Adrenal gland (tissue), 12 donors: ENCODE measurements around the gene GRM8. TPM values are rescaled to one million over a fixed set of nuclear protein-coding genes. Genes with fewer than 3 reads are reported as not detected.

Experiments
- DNase-seq, 7 donors: peaks; one replicate each; pipeline ENCODE4 v3.0.0-alpha.2; 2019 to 2020
- H3K27ac ChIP-seq, 5 donors: fragments of 200-600 bp; sonication (generic) in 4 of 5; 1 replicate in 3 of 5; 2 replicates in 2 of 5; pipeline versions ENCODE4 v1.5.1 to v1.8.0; 2016 to 2020; ENCODE audit warnings: mild to moderate bottlenecking in 1 of 5
- H3K27me3 ChIP-seq: fragments of 200-600 bp; 2 replicates; pipeline ENCODE4 v1.8.0; 2021
- H3K36me3 ChIP-seq, 2 donors: fragments of 200-600 bp; replicated peaks in 1 of 2; 1 replicate in 1 of 2; 2 replicates in 1 of 2; pipeline versions ENCODE4 v1.5.1 to v1.8.0; 2018 to 2022
- H3K4me1 ChIP-seq, 2 donors: fragments of 200-600 bp; replicated peaks in 1 of 2; 1 replicate in 1 of 2; 2 replicates in 1 of 2; pipeline versions ENCODE4 v1.5.1 to v1.8.0; 2018 to 2021
- H3K4me3 ChIP-seq, 4 donors: fragments of 200-600 bp; sonication (generic) in 3 of 4; one replicate each; pipeline ENCODE4 v1.5.1; 2016 to 2018
- H3K9me3 ChIP-seq, 3 donors: fragments of 200-600 bp; sonication (generic) in 1 of 3; replicated peaks in 1 of 3; 1 replicate in 2 of 3; 2 replicates in 1 of 3; pipeline versions ENCODE4 v1.5.1 to v1.8.0; 2016 to 2021
- POLR2A ChIP-seq, 2 donors: fragments of 450-650 bp; IDR thresholded peaks; one replicate each; pipeline ENCODE4 v1.6.1; 2017; ENCODE audit warnings: antibody characterized with exemption in 2 of 2, mild to moderate bottlenecking in 2 of 2, moderate library complexity in 1 of 2
- WGBS, 4 donors: extraction: QIAGEN DNeasy Blood & Tissue Kit in 2 of 4; methylation state at CpG; one replicate each; pipeline versions ENCODE4 v1.1.5 to v1.1.7; 2013 to 2017; 5-methylcytosine and 5-hydroxymethylcytosine counted together
- intact Hi-C, 2 donors: fragments of 100-400 bp; cut with DNase I; formaldehyde crosslinking; loops; one replicate each; pipeline versions ENCODE4 v1.14.1 to v1.15.0; 2022 to 2023
- polyA plus RNA-seq, 3 donors: library from polyadenylated mRNA; stranded (reverse); fragments of 200-250 nt in 2 of 3; fragments of 350-450 nt in 1 of 3; fragmentation: Illumina TruSeq in 1 of 3; extraction: RNeasy Lipid Tissue Mini Kit (QIAGEN cat#74804) in 1 of 3; gene quantifications; one replicate each; pipeline ENCODE4 v1.2.3, GENCODE V29; 2013 to 2014
- total RNA-seq, 9 donors: library from RNA; depleted of rRNA in 4 of 9; stranded (reverse); fragments of >200 nt in 4 of 9; fragments of 120-200 nt in 1 of 9; fragmentation: NEBNext Ultra II Directional in 1 of 9; extraction: Animal tissue kit (Norgen Biotek cat#: 25700) in 1 of 9; gene quantifications; one replicate each; pipeline versions ENCODE4 v1.1.0 to v1.2.4, GENCODE V29; 2013 to 2023
- TF ChIP-seq, protein P1 (sequence below), 6 experiments: fragments of 450-650 bp in 4 of 6; fragments of 200-600 bp in 2 of 6; sonication (generic) in 1 of 6; IDR thresholded peaks; 1 replicate in 5 of 6; 2 replicates in 1 of 6; pipeline versions ENCODE4 v1.5.1 to v1.8.0; 2016 to 2021; ENCODE audit warnings: antibody characterized with exemption in 6 of 6, mild to moderate bottlenecking in 2 of 6, moderate library complexity in 1 of 6
- donor health status: healthy with polysubstance abuse.
- donor health status: Bipolar disorder and iron deficiency.
- donor health status: DM: yes; HTN: yes; CAD: no.
- donor health status: DM: no; HTN: no; CAD: no.
- donor health status: DM: no; HTN: no; CAD: no.
- donor health status: DM: yes; HTN: yes; CAD: no.

The GRM8 gene
- total and polyA plus RNA-seq, 12 donors, result 0.10 to 2.5 (median 0.92) TPM; not detected in 5

DNA sequence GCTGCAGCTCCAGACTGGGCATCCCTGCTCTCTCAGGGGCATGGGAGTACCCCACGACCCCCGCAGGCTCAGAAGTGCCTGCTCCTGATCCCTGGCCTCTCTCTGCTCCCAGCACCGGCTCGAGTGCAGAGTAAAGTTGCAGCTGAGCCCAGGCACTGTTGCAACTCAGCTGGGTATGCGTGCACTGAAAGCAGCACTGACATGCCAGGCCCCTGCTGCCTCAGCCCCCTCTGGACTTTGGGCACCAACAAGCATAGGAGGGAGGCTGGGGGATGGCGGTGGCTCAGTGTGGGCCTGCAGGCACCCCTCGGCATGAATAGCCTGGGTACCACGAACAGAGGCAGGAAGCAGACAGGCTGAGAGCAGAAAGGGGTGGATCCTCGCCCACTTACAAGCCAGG, 295.3 kb downstream of the GRM8 start:
- H3K9me3 ChIP-seq, result no peaks in the 10 kb centered on the region
- WGBS, 4 donors, result 74 to 85% (median 81%) methylated on average over 1 to 9 of the region's 9 CpGs
- H3K36me3 ChIP-seq, result no peaks in the 10 kb centered on the region
- H3K4me3 ChIP-seq, result no peak overlapping the region
- no peaks in the 10 kb centered on the region for H3K4me1 ChIP-seq
- TF ChIP-seq, protein P1, sequence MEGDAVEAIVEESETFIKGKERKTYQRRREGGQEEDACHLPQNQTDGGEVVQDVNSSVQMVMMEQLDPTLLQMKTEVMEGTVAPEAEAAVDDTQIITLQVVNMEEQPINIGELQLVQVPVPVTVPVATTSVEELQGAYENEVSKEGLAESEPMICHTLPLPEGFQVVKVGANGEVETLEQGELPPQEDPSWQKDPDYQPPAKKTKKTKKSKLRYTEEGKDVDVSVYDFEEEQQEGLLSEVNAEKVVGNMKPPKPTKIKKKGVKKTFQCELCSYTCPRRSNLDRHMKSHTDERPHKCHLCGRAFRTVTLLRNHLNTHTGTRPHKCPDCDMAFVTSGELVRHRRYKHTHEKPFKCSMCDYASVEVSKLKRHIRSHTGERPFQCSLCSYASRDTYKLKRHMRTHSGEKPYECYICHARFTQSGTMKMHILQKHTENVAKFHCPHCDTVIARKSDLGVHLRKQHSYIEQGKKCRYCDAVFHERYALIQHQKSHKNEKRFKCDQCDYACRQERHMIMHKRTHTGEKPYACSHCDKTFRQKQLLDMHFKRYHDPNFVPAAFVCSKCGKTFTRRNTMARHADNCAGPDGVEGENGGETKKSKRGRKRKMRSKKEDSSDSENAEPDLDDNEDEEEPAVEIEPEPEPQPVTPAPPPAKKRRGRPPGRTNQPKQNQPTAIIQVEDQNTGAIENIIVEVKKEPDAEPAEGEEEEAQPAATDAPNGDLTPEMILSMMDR (IDR thresholded peaks at IDR 0.05), result no peak
- TF ChIP-seq POLR2A (IDR thresholded peaks at IDR 0.05), result no peak
- no peak overlapping the region for H3K27ac ChIP-seq
- DNase-seq, result no peak
- intact Hi-C loops, result no loop called here
- H3K27me3 ChIP-seq, result no peaks in the 10 kb centered on the region

DNA sequence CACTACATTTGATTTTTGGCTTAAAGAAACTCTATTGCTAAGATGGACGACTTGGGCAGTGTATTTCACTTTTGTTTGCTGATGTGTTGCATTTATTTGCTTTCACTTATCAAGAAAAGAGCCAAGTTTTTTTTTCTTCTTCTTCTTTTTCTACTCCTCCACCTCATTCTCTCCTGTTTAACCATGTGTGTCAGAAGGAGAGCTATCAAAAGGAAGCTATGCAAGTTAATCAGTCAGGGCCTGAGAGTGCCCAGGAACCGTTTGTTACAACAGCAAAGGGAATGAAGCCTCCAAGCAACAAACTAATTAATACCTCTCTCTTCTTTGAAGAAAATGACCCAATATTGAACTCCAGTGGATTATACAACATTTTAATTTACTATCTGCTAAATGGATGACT, 299.3 kb downstream of the GRM8 start:
- Histone ChIP-seq H3K4me3 (no peak overlapping the region), H3K4me1 (no peaks in the 10 kb centered on the region), H3K27ac (no peak overlapping the region), H3K27me3 (no peaks in the 10 kb centered on the region), H3K36me3 (no peaks in the 10 kb centered on the region), H3K9me3 (no peaks in the 10 kb centered on the region)
- intact Hi-C loops, result no loop called here
- no peak for DNase-seq
- TF ChIP-seq, protein P1 (IDR thresholded peaks at IDR 0.05), result no peak
- no peak for TF ChIP-seq POLR2A (IDR thresholded peaks at IDR 0.05)
- 18 to 31% (median 25%) methylated on average over 2 of the region's 2 CpGs for WGBS, 4 donors

DNA sequence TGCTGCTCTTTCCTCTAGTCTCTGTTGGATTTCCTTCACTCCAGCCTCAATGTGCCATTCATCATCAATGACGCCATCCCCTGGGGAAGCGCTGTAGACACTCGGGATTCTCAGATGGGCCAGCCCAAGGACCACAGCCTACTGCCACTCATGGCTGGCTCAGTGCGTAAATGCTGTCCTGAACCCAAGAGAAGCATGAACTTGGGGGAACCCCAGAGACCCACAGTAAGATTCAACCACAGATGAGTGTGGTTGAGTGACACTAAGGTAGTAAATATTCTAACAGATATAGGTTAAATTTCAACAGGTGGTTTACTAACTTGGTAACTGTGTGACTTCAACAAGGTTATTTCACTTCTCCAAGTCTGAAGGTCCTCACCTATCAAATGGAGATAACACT, 304.1 kb downstream of the GRM8 start:
- no peaks in the 10 kb centered on the region for H3K9me3 ChIP-seq
- no peaks in the 10 kb centered on the region for H3K36me3 ChIP-seq
- WGBS, 4 donors, result 60 to 93% (median 78%) methylated on average over 4 of the region's 4 CpGs
- no peak overlapping the region for H3K27ac ChIP-seq
- H3K4me3 ChIP-seq, result no peak overlapping the region
- H3K4me1 ChIP-seq, result no peaks in the 10 kb centered on the region
- no peak for DNase-seq
- H3K27me3 ChIP-seq, result no peaks in the 10 kb centered on the region
- intact Hi-C loops, result no loop called here
- TF ChIP-seq, protein P1 (IDR thresholded peaks at IDR 0.05), result no peak
- TF ChIP-seq POLR2A (IDR thresholded peaks at IDR 0.05), result no peak

DNA sequence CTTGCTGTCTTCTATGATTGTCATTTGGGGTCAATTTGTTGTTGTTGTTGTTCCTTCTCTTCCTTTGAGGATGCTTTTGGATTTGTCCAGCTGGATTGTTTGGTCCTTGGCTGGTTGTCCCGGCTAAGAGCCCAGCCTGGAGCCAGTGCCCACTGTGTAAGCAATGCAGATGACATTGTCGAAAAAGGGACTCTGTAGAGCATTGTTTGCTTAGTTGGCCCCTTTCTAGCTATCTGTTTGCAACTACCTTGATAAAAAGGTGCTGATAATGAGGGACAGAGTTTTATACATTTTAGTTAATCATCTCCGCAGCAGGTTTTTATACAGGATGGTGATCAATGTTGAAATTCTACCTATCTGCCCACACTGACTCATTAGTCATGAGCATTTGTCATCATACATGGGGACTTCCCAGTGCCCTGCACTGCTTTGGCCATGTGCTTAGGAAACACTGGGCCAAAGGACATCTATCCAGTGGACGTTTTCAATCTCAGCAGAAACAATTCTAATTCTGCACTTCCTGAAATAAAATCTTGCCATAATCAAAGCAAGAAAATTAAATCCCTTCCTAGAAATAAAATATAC, 311.9 kb downstream of the GRM8 start:
- Histone ChIP-seq H3K4me3 (no peak overlapping the region), H3K9me3 (no peaks in the 10 kb centered on the region), H3K4me1 (no peaks in the 10 kb centered on the region), H3K27ac (no peak overlapping the region), H3K36me3 (no peaks in the 10 kb centered on the region), H3K27me3 (no peaks in the 10 kb centered on the region)
- no peak for DNase-seq
- intact Hi-C loops, result no loop called here
- TF ChIP-seq POLR2A (IDR thresholded peaks at IDR 0.05), result no peak
- TF ChIP-seq, protein P1 (IDR thresholded peaks at IDR 0.05), result no peak
- WGBS, 4 donors, result 66 to 75% (median 72%) methylated on average over 4 of the region's 4 CpGs
